Progenitor cell of endocrine pancreas (in vitro differentiated cells): Measurements from ENCODE around the gene SLC1A4. TPM values are rescaled to one million over a fixed set of nuclear protein-coding genes. Genes with fewer than 3 reads are reported as not detected.
"Not testable (repeated sequence)": the region's sequence is repeated elsewhere in the genome, so short reads cannot be mapped to it uniquely, and the experiment has no call there.

Experiments used
- DNase-seq: peaks from one replicate; pipeline ENCODE4 v3.0.0; 2021; ENCODE audit warnings: low spot score; ENCODE audit not compliant: unreplicated experiment
- H3K27ac Mint-ChIP-seq: 2 replicates; pipeline ENCODE4 v1.8.0; 2021; ENCODE audit warnings: mild to moderate bottlenecking, moderate library complexity, mixed read lengths
- H3K27me3 Mint-ChIP-seq: 2 replicates; pipeline ENCODE4 v1.8.0; 2021; ENCODE audit warnings: mixed read lengths
- H3K36me3 Mint-ChIP-seq: 2 replicates; pipeline ENCODE4 v1.8.0; 2022; ENCODE audit warnings: mixed read lengths; ENCODE audit not compliant: insufficient read depth
- H3K4me1 Mint-ChIP-seq: 2 replicates; pipeline ENCODE4 v1.8.0; 2021; ENCODE audit warnings: low read depth, mixed read lengths
- H3K4me3 Mint-ChIP-seq: 2 replicates; pipeline ENCODE4 v1.8.0; 2021; ENCODE audit warnings: low read depth, mild to moderate bottlenecking, moderate library complexity, mixed read lengths
- H3K9me3 Mint-ChIP-seq: 2 replicates; pipeline ENCODE4 v1.8.0; 2021; ENCODE audit warnings: low read depth, mixed read lengths
- total RNA-seq: library from RNA; stranded (reverse); gene quantifications from 2 replicates; pipeline ENCODE4 v1.2.1, GENCODE V29; 2021
- TF ChIP-seq, protein P1 (sequence below): fragments of 200-600 bp; sonication (generic); IDR thresholded peaks from one replicate; pipeline ENCODE4 v1.5.0; 2021; ENCODE audit warnings: antibody characterized with exemption, mild to moderate bottlenecking; ENCODE audit not compliant: unreplicated experiment

The SLC1A4 gene
- total RNA-seq, 1 donor from 2014 or later = 12.5 TPM

- Mint-ChIP-seq H3K27me3 (peaks cover 11% of the 10 kb centered on the region), H3K9me3 (no peaks in the 10 kb centered on the region), H3K4me3 (no peak overlapping the region), H3K4me1 (no peaks in the 10 kb centered on the region), H3K27ac (no peak overlapping the region), H3K36me3 (peaks cover 3% of the 10 kb centered on the region)
- TF ChIP-seq, protein P1, sequence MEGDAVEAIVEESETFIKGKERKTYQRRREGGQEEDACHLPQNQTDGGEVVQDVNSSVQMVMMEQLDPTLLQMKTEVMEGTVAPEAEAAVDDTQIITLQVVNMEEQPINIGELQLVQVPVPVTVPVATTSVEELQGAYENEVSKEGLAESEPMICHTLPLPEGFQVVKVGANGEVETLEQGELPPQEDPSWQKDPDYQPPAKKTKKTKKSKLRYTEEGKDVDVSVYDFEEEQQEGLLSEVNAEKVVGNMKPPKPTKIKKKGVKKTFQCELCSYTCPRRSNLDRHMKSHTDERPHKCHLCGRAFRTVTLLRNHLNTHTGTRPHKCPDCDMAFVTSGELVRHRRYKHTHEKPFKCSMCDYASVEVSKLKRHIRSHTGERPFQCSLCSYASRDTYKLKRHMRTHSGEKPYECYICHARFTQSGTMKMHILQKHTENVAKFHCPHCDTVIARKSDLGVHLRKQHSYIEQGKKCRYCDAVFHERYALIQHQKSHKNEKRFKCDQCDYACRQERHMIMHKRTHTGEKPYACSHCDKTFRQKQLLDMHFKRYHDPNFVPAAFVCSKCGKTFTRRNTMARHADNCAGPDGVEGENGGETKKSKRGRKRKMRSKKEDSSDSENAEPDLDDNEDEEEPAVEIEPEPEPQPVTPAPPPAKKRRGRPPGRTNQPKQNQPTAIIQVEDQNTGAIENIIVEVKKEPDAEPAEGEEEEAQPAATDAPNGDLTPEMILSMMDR = no peak
- DNase-seq = no peak
These were observed 7.7 kb downstream of the SLC1A4 start for GRCh38 chr2:64996871-64997307.

GRCh38 chr2:64998658-64999061 lies 9.5 kb downstream of the SLC1A4 start:
- Mint-ChIP-seq H3K9me3 (no peaks in the 10 kb centered on the region), H3K4me3 (no peak overlapping the region), H3K27ac (no peak overlapping the region), H3K4me1 (peaks cover 4% of the 10 kb centered on the region), H3K36me3 (peaks cover 3% of the 10 kb centered on the region), H3K27me3 (no peaks in the 10 kb centered on the region)
- TF ChIP-seq, protein P1 = no peak
- DNase-seq = no peak

- TF ChIP-seq, protein P1 = no peak
- Mint-ChIP-seq H3K4me3 (no peak overlapping the region), H3K4me1 (peaks cover 4% of the 10 kb centered on the region), H3K27me3 (no peaks in the 10 kb centered on the region), H3K36me3 (peaks cover 2% of the 10 kb centered on the region), H3K27ac (no peak overlapping the region), H3K9me3 (no peaks in the 10 kb centered on the region)
- no peak for DNase-seq
These were observed 10.6 kb downstream of the SLC1A4 start for GRCh38 chr2:64999754-65000153.

DNA sequence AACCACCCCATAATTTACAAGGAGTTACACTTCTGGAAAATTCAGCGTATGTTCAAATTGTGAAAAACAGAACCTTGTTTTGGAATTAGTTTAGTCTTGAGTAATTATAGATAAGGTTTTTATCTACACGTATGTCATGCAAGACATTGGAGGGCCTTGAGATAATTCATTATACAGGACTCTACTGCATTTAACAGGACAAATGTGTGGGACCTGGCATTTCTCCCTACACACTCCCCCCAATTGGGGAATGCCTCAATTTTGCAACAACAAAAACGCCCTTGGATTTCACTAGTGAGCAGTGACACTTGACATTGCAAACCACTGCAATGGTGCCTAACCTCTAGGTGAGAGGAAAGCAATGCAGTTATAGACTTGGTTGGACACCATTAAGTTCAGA lies 11.4 kb downstream of the SLC1A4 start:
- Mint-ChIP-seq H3K9me3 (no peaks in the 10 kb centered on the region), H3K36me3 (peaks cover 2% of the 10 kb centered on the region), H3K27me3 (no peaks in the 10 kb centered on the region), H3K27ac (no peak overlapping the region), H3K4me1 (peaks cover 4% of the 10 kb centered on the region), H3K4me3 (no peak overlapping the region)
- no peak for DNase-seq
- TF ChIP-seq, protein P1 = no peak

DNA sequence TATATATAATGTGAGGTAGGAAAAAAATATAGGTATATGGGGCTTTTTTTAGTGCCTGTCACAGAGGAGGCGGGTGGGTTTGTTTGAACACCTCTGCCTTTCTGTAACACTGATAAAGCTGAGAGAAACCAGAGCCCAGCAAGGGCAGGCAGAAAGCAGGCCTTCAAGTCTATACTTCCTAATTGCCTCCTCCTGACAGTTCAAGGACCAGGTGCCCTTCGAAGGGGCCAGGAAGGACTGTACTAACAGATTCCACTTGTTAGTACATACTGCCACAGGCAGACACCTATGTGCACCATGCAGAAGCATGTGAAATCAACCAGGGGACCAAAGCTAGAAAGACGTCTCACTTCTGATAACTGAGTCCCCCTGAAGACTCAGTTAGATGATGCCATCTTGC lies 13.8 kb downstream of the SLC1A4 start:
- Mint-ChIP-seq H3K4me1 (peaks cover 4% of the 10 kb centered on the region), H3K9me3 (no peaks in the 10 kb centered on the region), H3K36me3 (peaks cover 3% of the 10 kb centered on the region), H3K4me3 (no peak overlapping the region), H3K27me3 (no peaks in the 10 kb centered on the region), H3K27ac (no peak overlapping the region)
- DNase-seq = no peak
- TF ChIP-seq, protein P1 = no peak

DNA sequence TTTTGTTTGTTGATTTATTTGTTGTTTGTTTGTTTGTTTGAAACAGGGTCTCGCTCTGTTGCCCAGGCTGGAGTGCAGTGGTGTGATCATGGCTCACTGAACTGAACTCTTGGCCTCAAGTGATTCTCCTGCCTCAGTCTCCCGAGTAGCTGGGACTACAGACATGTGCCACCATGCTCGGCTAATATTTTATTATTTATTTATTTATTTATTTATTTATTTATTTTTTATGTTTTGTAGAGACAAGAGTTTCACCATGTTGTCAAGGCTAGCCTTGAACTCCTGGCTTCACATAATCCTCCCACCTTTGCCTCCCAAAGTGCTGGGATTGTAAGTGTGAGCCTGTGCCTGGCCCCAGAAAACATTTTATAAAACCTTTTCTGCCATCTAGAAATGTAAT lies 15.0 kb downstream of the SLC1A4 start:
- not testable (repeated sequence) for H3K4me1 Mint-ChIP-seq, H3K27me3 Mint-ChIP-seq

More for the DNA sequence above, 15.0 kb downstream of the SLC1A4 start:
- not testable (repeated sequence) for H3K9me3 Mint-ChIP-seq, DNase-seq, H3K4me3 Mint-ChIP-seq, H3K36me3 Mint-ChIP-seq, H3K27ac Mint-ChIP-seq
